ENCODE results near the gene GPS2.
A peak's percentile ranks its signal among the peaks of the same experiment; 100 is the strongest.
"Not testable (repeated sequence)": the region's sequence is repeated elsewhere in the genome, so short reads cannot be mapped to it uniquely, and the experiment has no call there.

The GPS2 gene

GRCh38 chr17:7336240-7337175 is 21.3 kb upstream of the GPS2 start, which contains the start of gene ACAP1:
Gene ACAP1, plus strand, starts transcription at chr17:7336529. Its CDS starts 206 bp downstream, at chr17:7336735.
- DNase-seq = peak; percentile 79

GRCh38 chr17:7335765-7336164 is 20.6 kb upstream of the GPS2 start:
- DNase-seq = not testable (repeated sequence)

- DNase-seq = no peak
These were observed 19.9 kb upstream of the GPS2 start for GRCh38 chr17:7334938-7335538.

GRCh38 chr17:7332600-7333069 is 17.5 kb upstream of the GPS2 start:
- not testable (repeated sequence) for DNase-seq

- no peak for DNase-seq
These were observed 17.0 kb upstream of the GPS2 start for GRCh38 chr17:7332111-7332510.

GRCh38 chr17:7330638-7331015 is 15.5 kb upstream of the GPS2 start:
- no peak for DNase-seq

- DNase-seq = peak; percentile 63
These were observed 15.0 kb upstream of the GPS2 start for GRCh38 chr17:7329997-7330637.

- peak; percentile 91 for DNase-seq
These were observed 14.3 kb upstream of the GPS2 start for GRCh38 chr17:7329374-7329996.

- no peak for DNase-seq
These were observed 13.7 kb upstream of the GPS2 start, which contains the start of gene NEURL4 for GRCh38 chr17:7328840-7329373. Gene NEURL4, minus strand, starts transcription at chr17:7329335. Its CDS starts 23 bp downstream, at chr17:7329312.

- DNase-seq = no peak
These were observed 12.8 kb upstream of the GPS2 start for GRCh38 chr17:7328009-7328408.

- no peak for DNase-seq
These were observed 12.3 kb upstream of the GPS2 start for GRCh38 chr17:7327501-7327900.

- DNase-seq = no peak
These were observed 11.9 kb upstream of the GPS2 start for GRCh38 chr17:7327056-7327455.

GRCh38 chr17:7326186-7326585 is 11.0 kb upstream of the GPS2 start:
- DNase-seq = no peak

GRCh38 chr17:7325031-7325528 is 9.9 kb upstream of the GPS2 start:
- DNase-seq = no peak

GRCh38 chr17:7324438-7324779 is 9.2 kb upstream of the GPS2 start:
- no peak for DNase-seq

GRCh38 chr17:7323731-7324437 is 8.7 kb upstream of the GPS2 start:
- DNase-seq = peak; percentile 52

- DNase-seq = no peak
These were observed 7.5 kb upstream of the GPS2 start for GRCh38 chr17:7322520-7323194.

GRCh38 chr17:7321466-7321865 is 6.3 kb upstream of the GPS2 start:
- DNase-seq = no peak

GRCh38 chr17:7318121-7318860 is 3.1 kb upstream of the GPS2 start:
- DNase-seq = no peak

- DNase-seq = no peak
These were observed 2.1 kb upstream of the GPS2 start for GRCh38 chr17:7317161-7317803.

Data from activated T-cell treated with anti-CD3 and anti-CD28 coated beads for 4 hours (primary cell).